ENCODE data around the gene RYR2.

DNA sequence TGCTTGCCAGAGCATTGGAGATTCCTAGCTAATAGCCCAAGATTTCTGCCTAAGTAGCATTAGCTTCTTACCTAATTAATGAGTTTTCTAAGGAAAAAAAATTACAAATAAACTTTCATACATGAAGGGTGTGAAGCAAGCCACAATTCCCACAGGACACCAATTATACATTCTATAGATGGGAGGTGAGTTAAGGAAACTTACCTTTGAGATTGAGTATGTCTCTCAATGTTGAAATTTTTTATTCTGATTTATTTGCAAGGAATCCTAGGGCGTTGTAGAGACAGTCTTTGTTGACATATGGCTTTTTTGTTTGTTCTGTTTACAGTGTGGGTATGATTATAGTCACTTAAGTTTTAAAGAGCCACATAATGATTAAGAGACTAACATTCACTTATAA is 313.0 kb downstream of the RYR2 start:
- TF ChIP-seq CTCF (IDR thresholded peaks at IDR 0.05), result no peak
- no peak for TF ChIP-seq POLR2AphosphoS5 (IDR thresholded peaks at IDR 0.05)
- TF ChIP-seq POLR2A (IDR thresholded peaks at IDR 0.05), result no peak

Measured in suprapubic skin (tissue), 4 donors.